CD14-positive monocyte (primary cell): ENCODE data around the gene NUP85. TPM values are rescaled to one million over a fixed set of nuclear protein-coding genes. Genes with fewer than 3 reads are reported as not detected.
A peak's percentile ranks its signal among the peaks of the same experiment; 100 is the strongest.

Experiments used
- DNase-seq, 3 donors: peaks; one replicate each; pipeline ENCODE4 v3.0.0-alpha.2; 2011 to 2022
- H2AFZ ChIP-seq: 2 replicates; pipeline ENCODE4 v1.6.0; 2012; ENCODE audit warnings: mild to moderate bottlenecking, low read depth, low read length, inconsistent platforms; ENCODE audit not compliant: insufficient read depth, poor library complexity, severe bottlenecking
- H3K27ac ChIP-seq, 2 donors: 1 replicate in 1 of 2; 2 replicates in 1 of 2; pipeline ENCODE4 v1.5.1; 2012 to 2013; ENCODE audit warnings: low read length in 2 of 2, control low read depth in 1 of 2, inconsistent platforms in 1 of 2, low read depth in 1 of 2, mild to moderate bottlenecking in 1 of 2
- H3K27me3 ChIP-seq, 2 donors: one replicate each; pipeline versions ENCODE4 v1.6.0 to v1.6.1; 2011 to 2013; ENCODE audit warnings: low read length in 2 of 2; ENCODE audit not compliant: control insufficient read depth in 2 of 2, insufficient read depth in 2 of 2
- H3K36me3 ChIP-seq, 2 donors: replicated peaks in 1 of 2; 1 replicate in 1 of 2; 2 replicates in 1 of 2; pipeline versions ENCODE4 v1.5.1 to v1.6.1; 2012 to 2013; ENCODE audit warnings: low read length in 2 of 2, control low read depth in 1 of 2, inconsistent platforms in 1 of 2, mild to moderate bottlenecking in 1 of 2; ENCODE audit not compliant: insufficient read depth in 2 of 2, control insufficient read depth in 1 of 2
- H3K4me1 ChIP-seq, 2 donors: 1 replicate in 1 of 2; 2 replicates in 1 of 2; pipeline versions ENCODE4 v1.5.1 to v1.6.1; 2012 to 2013; ENCODE audit warnings: low read length in 2 of 2, control low read depth in 1 of 2, inconsistent platforms in 1 of 2, mild to moderate bottlenecking in 1 of 2, moderate library complexity in 1 of 2; ENCODE audit not compliant: insufficient read depth in 2 of 2, control insufficient read depth in 1 of 2
- H3K4me2 ChIP-seq: replicated peaks from 2 replicates; pipeline ENCODE3; 2012; ENCODE audit warnings: low read length, moderate library complexity, mild to moderate bottlenecking; ENCODE audit not compliant: poor library complexity, severe bottlenecking; ENCODE audit errors: extremely low read depth
- H3K4me3 ChIP-seq, 3 experiments: fragments of 200-600 bp in 1 of 3; sonication (generic) in 1 of 3; replicated peaks in 1 of 3; 1 replicate in 2 of 3; 2 replicates in 1 of 3; pipeline ENCODE4 v1.5.1; 2011 to 2013; ENCODE audit warnings: low read length in 3 of 3, mild to moderate bottlenecking in 3 of 3, control low read depth in 2 of 3, low read depth in 2 of 3, inconsistent platforms in 1 of 3, moderate library complexity in 1 of 3
- H3K79me2 ChIP-seq: 2 replicates; pipeline ENCODE4 v1.6.0; 2012; ENCODE audit warnings: mild to moderate bottlenecking, control low read depth, inconsistent platforms, low read length, moderate library complexity; ENCODE audit not compliant: insufficient read depth
- H3K9ac ChIP-seq: 2 replicates; pipeline ENCODE4 v1.6.0; 2017; ENCODE audit warnings: low read length, mild to moderate bottlenecking; ENCODE audit not compliant: insufficient read depth, poor library complexity, severe bottlenecking
- H3K9me3 ChIP-seq, 2 donors: replicated peaks in 1 of 2; 1 replicate in 1 of 2; 2 replicates in 1 of 2; pipeline versions ENCODE4 v1.5.1 to v1.6.1; 2012 to 2013; ENCODE audit warnings: low read length in 2 of 2, control low read depth in 1 of 2; ENCODE audit not compliant: control insufficient read depth in 1 of 2, insufficient read depth in 1 of 2
- H4K20me1 ChIP-seq: 2 replicates; pipeline ENCODE4 v1.6.0; 2012; ENCODE audit warnings: mild to moderate bottlenecking, low read length, control low read depth, moderate library complexity; ENCODE audit not compliant: insufficient read depth
- H3K27ac Mint-ChIP-seq, 7 donors: one replicate each; pipeline ENCODE4 v1.8.0; 2020; ENCODE audit warnings: mild to moderate bottlenecking in 7 of 7, mixed read lengths in 7 of 7, moderate library complexity in 6 of 7, inconsistent platforms in 2 of 7
- H3K27me3 Mint-ChIP-seq, 3 donors: one replicate each; pipeline ENCODE4 v1.8.0; 2021 to 2022; ENCODE audit warnings: low read depth in 3 of 3, mild to moderate bottlenecking in 3 of 3, mixed read lengths in 3 of 3, moderate library complexity in 3 of 3, inconsistent platforms in 1 of 3
- H3K36me3 Mint-ChIP-seq, 2 donors: one replicate each; pipeline ENCODE4 v1.8.0; 2020; ENCODE audit warnings: mixed read lengths in 2 of 2, inconsistent platforms in 1 of 2, mild to moderate bottlenecking in 1 of 2
- H3K4me1 Mint-ChIP-seq: one replicate; pipeline ENCODE4 v1.8.0; 2020; ENCODE audit warnings: mild to moderate bottlenecking, mixed read lengths
- H3K4me3 Mint-ChIP-seq, 2 donors: one replicate each; pipeline ENCODE4 v1.8.0; 2020; ENCODE audit warnings: mild to moderate bottlenecking in 2 of 2, mixed read lengths in 2 of 2, moderate library complexity in 1 of 2
- H3K9me3 Mint-ChIP-seq, 7 donors: one replicate each; pipeline ENCODE4 v1.8.0; 2020 to 2022; ENCODE audit warnings: mixed read lengths in 7 of 7, mild to moderate bottlenecking in 6 of 7, moderate library complexity in 6 of 7, inconsistent platforms in 2 of 7
- CTCF ChIP-seq: fragments of 200-600 bp; IDR thresholded peaks from one replicate; pipeline ENCODE4 v1.8.0; 2022; ENCODE audit warnings: antibody characterized with exemption, mild to moderate bottlenecking
- WGBS: methylation state at CpG from one replicate; pipeline ENCODE4 v1.1.5; 2013; ENCODE audit warnings: missing lambda C conversion rate; ENCODE audit not compliant: insufficient coverage; 5-methylcytosine and 5-hydroxymethylcytosine counted together
- intact Hi-C, 2 donors: fragments of 100-400 bp; cut with micrococcal nuclease; formaldehyde crosslinking; loops; one replicate each; pipeline versions ENCODE4 v1.15.0 to v1.15.1; 2023
- polyA plus RNA-seq, 3 donors: library from polyadenylated mRNA; depleted of rRNA in 1 of 3; unstranded in 2 of 3; stranded (reverse) in 1 of 3; fragments of 300-500 nt in 2 of 3; fragments of >200 nt in 1 of 3; fragmentation: Illumina TruSeq in 2 of 3; gene quantifications; 1 replicate in 2 of 3; 2 replicates in 1 of 3; pipeline ENCODE4 v1.2.3, GENCODE V29; 2012 to 2021

The NUP85 gene
- polyA plus RNA-seq, 3 donors, result 36.3 to 94.2 (median 38.7) TPM

DNA sequence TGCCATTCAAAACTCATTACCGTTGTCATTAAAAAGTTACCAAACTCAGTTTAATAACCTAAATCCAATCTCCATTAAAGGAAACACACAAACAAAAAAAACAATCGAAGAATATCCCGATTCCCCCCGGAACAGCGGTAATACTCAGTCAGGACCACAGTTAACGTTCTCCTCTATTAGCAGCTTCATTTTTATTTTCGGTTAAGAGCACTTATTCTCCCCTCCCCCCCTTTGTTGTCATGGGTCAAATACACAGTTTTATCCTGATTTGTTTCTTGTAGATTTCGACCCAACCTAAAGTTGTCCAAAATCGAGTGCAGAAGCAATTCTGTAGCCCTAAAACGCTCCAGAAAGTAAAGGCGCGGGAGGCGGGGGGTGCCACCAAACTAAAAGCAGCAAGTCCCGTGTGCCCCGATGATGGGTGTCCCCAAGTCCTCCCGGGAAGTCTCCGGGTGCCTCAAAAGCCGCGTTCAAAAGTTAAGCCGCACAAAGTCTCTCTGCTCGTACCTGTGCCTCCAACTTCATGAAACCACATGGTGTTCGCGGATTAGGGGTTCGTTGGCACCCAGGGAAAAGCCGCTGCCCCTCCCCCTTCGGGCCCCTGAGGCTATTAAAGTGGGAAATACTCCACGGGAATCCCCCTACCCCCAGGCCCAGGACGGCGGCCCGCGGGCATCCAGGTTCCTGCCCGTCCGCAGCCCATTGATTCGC lies 23.7 kb upstream of the NUP85 start:
- peak; percentile 6 to 47 (median 8) for DNase-seq
- H2AFZ ChIP-seq, result peak overlapping the region; percentile 64
- peak overlapping the region; percentile 85 to 96 (median 93) for H3K4me3 ChIP-seq
- Mint-ChIP-seq H3K4me1 (peaks cover 22% of the 10 kb centered on the region), H3K9me3 (no peaks in the 10 kb centered on the region), H3K27me3 (peaks cover 0 to 2% (median 0%) of the 10 kb centered on the region in 3 donors), H3K4me3 (peak overlapping the region; percentile 89 to 96), H3K36me3 (peaks cover 9 to 30% of the 10 kb centered on the region in 2 donors), H3K27ac (peak overlapping the region; percentile 69 to 96 (median 91))
- H3K36me3 ChIP-seq, result peaks cover 20 to 34% of the 10 kb centered on the region in 2 donors
- H3K9ac ChIP-seq, result peak overlapping the region; percentile 97
- peaks cover 17 to 21% of the 10 kb centered on the region in 2 donors for H3K4me1 ChIP-seq
- WGBS, result under 1% methylated on average over 33 of the region's 34 CpGs
- no peaks in the 10 kb centered on the region for H3K9me3 ChIP-seq
- H3K27ac ChIP-seq, result peak overlapping the region; percentile 92 to 96
- no peaks in the 10 kb centered on the region for H3K27me3 ChIP-seq
- H3K4me2 ChIP-seq, result peak overlapping the region; percentile 80
- no peak for TF ChIP-seq CTCF
- H3K79me2 ChIP-seq, result peaks cover 57% of the 10 kb centered on the region
- peaks cover 53% of the 10 kb centered on the region for H4K20me1 ChIP-seq
- intact Hi-C loops, result loop anchor here (2.0 to 5.0 kb wide), 2 partner anchors 27 to 134 kb away; partner anchors contain the start of genes ATP5PD (in 2 of the 2), KCTD2 (in 2 of the 2) and JPT1 (in 1 of the 2)

DNA sequence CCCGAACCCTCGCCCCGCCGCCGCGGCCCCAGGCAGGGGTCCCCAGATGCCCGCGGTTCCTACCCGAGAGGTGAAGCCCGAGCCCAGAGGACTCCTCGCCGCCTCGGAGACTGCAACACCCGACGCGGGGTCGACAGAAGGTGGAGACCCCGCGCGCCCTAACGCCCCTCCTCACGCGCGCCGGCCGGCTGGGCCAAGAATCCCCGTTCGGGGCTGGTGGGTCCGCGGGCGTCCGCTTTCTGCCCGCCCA lies 23.2 kb upstream of the NUP85 start:
- peaks cover 19 to 32% of the 10 kb centered on the region in 2 donors for H3K36me3 ChIP-seq
- peaks cover 0 to 2% (median 0%) of the 10 kb centered on the region in 3 donors for H3K27me3 Mint-ChIP-seq
- no peaks in the 10 kb centered on the region for H3K27me3 ChIP-seq
- H4K20me1 ChIP-seq, result peaks cover 49% of the 10 kb centered on the region
- peak overlapping the region; percentile 69 to 96 (median 91) for H3K27ac Mint-ChIP-seq
- under 1% methylated on average over 33 of the region's 33 CpGs for WGBS
- H3K9me3 ChIP-seq, result no peaks in the 10 kb centered on the region
- peaks cover 22% of the 10 kb centered on the region for H3K4me1 Mint-ChIP-seq
- peak overlapping the region; percentile 97 for H3K9ac ChIP-seq
- H3K4me2 ChIP-seq, result peak overlapping the region; percentile 80
- H3K79me2 ChIP-seq, result peaks cover 52% of the 10 kb centered on the region
- peak overlapping the region; percentile 85 to 96 (median 93) for H3K4me3 ChIP-seq
- H2AFZ ChIP-seq, result peak overlapping the region; percentile 64
- H3K9me3 Mint-ChIP-seq, result no peaks in the 10 kb centered on the region
- peak overlapping the region; percentile 92 to 96 for H3K27ac ChIP-seq
- TF ChIP-seq CTCF, result peak; percentile 44
- H3K4me3 Mint-ChIP-seq, result peak overlapping the region; percentile 89 to 96
- peaks cover 7 to 26% of the 10 kb centered on the region in 2 donors for H3K36me3 Mint-ChIP-seq
- peaks cover 17 to 21% of the 10 kb centered on the region in 2 donors for H3K4me1 ChIP-seq
- no peak for DNase-seq
- intact Hi-C loops, result loop anchor here (2.0 to 5.0 kb wide), 2 partner anchors 27 to 135 kb away; partner anchors contain the start of genes ATP5PD (in 2 of the 2), KCTD2 (in 2 of the 2) and JPT1 (in 1 of the 2)
